KMS-11 (cell line): ENCODE measurements around the gene MYH9.

Experiments used
- H2AFZ ChIP-seq: fragments of 200-600 bp; sonication (generic); 2 replicates; pipeline ENCODE4 v1.6.1; 2016; ENCODE audit warnings: antibody characterized with exemption, mixed run types, low read depth
- H3K27ac ChIP-seq: fragments of 200-600 bp; sonication (generic); 2 replicates; pipeline ENCODE4 v1.6.1; 2016; ENCODE audit warnings: mild to moderate bottlenecking, mixed run types
- H3K27me3 ChIP-seq: fragments of 200-600 bp; sonication (generic); 2 replicates; pipeline ENCODE4 v1.6.1; 2017; ENCODE audit warnings: mild to moderate bottlenecking, low read depth, mixed run types, moderate library complexity; ENCODE audit not compliant: insufficient read depth
- H3K36me3 ChIP-seq: fragments of 200-600 bp; sonication (generic); 2 replicates; pipeline ENCODE4 v1.6.1; 2017; ENCODE audit warnings: mild to moderate bottlenecking, mixed run types; ENCODE audit not compliant: insufficient read depth
- H3K4me1 ChIP-seq: fragments of 200-600 bp; sonication (generic); 2 replicates; pipeline ENCODE4 v1.6.1; 2016; ENCODE audit warnings: mild to moderate bottlenecking, low read depth, mixed run types; ENCODE audit not compliant: poor library complexity, severe bottlenecking
- H3K4me2 ChIP-seq: fragments of 200-600 bp; sonication (generic); 2 replicates; pipeline ENCODE4 v1.7.0; 2016; ENCODE audit warnings: mild to moderate bottlenecking, mixed run types
- H3K4me3 ChIP-seq: fragments of 200-600 bp; sonication (generic); IDR thresholded peaks from 2 replicates; pipeline ENCODE4 v1.6.1; 2017; ENCODE audit warnings: low read depth, low read length, mixed read lengths; ENCODE audit not compliant: insufficient read depth
- H3K79me2 ChIP-seq: fragments of 200-600 bp; sonication (generic); 2 replicates; pipeline ENCODE4 v1.6.1; 2016; ENCODE audit warnings: low read depth, mixed run types; ENCODE audit not compliant: insufficient read depth
- H3K9ac ChIP-seq: fragments of 200-600 bp; sonication (generic); 2 replicates; pipeline ENCODE4 v1.6.1; 2016; ENCODE audit warnings: mild to moderate bottlenecking, mixed run types
- H4K20me1 ChIP-seq: fragments of 200-600 bp; sonication (generic); 2 replicates; pipeline ENCODE4 v1.6.1; 2016; ENCODE audit warnings: mild to moderate bottlenecking, mixed run types; ENCODE audit not compliant: insufficient read depth
- TF ChIP-seq, protein P1 (sequence below): fragments of 200-600 bp; sonication (generic); conservative IDR thresholded peaks from 2 replicates; pipeline ENCODE4 v1.6.1; 2017; ENCODE audit warnings: low read depth, mild to moderate bottlenecking, antibody characterized with exemption, low read length, moderate library complexity, mixed read lengths

MYH9 gene

DNA sequence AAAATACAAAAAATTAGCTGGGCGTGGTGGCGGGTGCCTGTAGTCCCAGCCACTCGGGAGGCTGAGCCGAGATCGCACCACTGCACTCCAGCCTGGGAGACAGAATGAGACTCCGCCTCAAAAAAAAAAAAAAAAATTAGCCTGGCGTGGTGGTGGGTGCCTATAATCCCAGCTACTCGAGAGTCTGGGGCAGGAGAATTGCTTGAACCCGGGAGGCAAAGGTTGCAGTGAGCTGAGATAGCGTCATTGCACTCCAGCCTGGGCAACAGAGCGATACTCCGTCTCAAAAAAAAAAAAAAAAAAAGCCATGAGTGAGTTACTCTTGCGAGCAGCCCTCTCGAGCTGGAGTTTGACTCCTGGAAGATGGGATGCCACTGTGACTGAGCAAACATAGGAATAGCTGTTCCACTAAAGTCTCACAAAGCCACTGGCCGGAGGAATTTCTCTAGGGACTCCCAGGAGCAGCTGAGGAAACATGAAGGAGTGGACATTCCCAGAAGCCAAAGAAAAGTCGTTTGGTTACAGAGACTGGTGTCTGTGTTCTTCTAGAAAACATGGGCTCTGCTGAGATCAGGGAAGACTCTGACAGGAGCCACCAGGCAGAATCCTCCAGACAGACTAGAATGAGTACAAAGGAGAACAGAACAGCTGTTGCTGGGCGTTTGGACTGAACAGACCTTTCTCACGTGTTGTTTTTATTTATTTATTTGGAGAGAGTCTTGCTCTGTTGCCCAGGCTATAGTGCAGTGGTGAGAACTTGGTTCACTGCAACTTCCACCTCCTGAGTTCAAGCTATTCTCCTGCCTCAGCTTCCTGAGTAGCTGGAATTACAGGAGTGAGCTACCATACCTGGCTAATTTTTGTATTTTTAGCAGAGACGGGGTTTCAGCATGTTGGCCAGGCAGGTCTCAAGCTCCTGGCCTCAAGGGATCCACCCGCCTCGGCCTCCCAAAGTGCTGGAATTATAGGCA lies 32.4 kb upstream of the MYH9 start:
- no peaks in the 10 kb centered on the region for H3K36me3 ChIP-seq
- no peak overlapping the region for H3K4me3 ChIP-seq
- TF ChIP-seq, protein P1, sequence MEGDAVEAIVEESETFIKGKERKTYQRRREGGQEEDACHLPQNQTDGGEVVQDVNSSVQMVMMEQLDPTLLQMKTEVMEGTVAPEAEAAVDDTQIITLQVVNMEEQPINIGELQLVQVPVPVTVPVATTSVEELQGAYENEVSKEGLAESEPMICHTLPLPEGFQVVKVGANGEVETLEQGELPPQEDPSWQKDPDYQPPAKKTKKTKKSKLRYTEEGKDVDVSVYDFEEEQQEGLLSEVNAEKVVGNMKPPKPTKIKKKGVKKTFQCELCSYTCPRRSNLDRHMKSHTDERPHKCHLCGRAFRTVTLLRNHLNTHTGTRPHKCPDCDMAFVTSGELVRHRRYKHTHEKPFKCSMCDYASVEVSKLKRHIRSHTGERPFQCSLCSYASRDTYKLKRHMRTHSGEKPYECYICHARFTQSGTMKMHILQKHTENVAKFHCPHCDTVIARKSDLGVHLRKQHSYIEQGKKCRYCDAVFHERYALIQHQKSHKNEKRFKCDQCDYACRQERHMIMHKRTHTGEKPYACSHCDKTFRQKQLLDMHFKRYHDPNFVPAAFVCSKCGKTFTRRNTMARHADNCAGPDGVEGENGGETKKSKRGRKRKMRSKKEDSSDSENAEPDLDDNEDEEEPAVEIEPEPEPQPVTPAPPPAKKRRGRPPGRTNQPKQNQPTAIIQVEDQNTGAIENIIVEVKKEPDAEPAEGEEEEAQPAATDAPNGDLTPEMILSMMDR = no peak
- H3K4me1 ChIP-seq = peaks cover 55% of the 10 kb centered on the region
- no peaks in the 10 kb centered on the region for H3K27me3 ChIP-seq
- H3K27ac ChIP-seq = peak overlapping the region; percentile 78
- peak overlapping the region; percentile 98 for H3K4me2 ChIP-seq
- H4K20me1 ChIP-seq = no peaks in the 10 kb centered on the region
- peak overlapping the region; percentile 56; the same call in 1 of the 2 replicates for H3K9ac ChIP-seq
- no peaks in the 10 kb centered on the region for H3K79me2 ChIP-seq
- peak overlapping the region; percentile 69 for H2AFZ ChIP-seq

DNA sequence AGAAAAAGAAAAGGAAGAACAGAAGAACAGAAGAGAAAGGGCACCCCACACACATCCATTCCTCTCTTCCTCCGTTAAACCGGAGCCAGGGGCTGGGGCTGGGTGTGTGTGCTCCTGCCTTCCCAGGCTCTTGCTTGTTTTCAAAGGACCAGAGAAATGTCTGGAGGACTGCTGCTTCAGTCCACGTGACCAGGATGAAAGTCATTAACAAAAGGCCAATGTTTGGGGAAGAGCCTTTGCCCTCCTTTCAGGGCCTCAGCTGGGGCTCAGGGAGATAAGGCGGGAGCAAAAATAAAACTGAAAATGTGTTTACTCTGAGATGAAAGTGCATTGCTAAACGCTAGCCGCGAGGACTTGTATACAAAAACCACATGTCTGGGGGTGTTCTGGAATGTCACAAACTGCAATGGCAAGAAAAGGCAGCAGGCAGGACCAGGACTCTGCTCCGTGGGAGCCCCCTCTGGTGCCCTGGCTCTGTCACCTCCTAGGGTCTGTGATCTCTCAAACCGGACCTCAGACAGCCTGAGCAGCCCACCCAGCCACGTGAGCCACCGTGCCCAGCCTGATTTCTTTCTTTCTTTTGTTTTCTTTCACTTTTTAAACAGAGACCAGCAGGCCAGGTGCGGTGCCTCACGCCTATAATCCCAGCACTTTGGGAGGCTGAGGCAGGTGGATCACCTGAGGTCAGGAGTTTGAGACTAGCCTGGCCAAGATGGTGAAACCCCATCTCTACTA lies 31.6 kb upstream of the MYH9 start:
- Histone ChIP-seq H3K9ac (peak overlapping the region; percentile 56; the same call in 1 of the 2 replicates), H3K4me3 (no peak overlapping the region), H3K27ac (peak overlapping the region; percentile 78), H3K27me3 (no peaks in the 10 kb centered on the region), H3K4me1 (peaks cover 48% of the 10 kb centered on the region), H3K36me3 (no peaks in the 10 kb centered on the region), H4K20me1 (no peaks in the 10 kb centered on the region), H3K79me2 (no peaks in the 10 kb centered on the region), H2AFZ (peak overlapping the region; percentile 69), H3K4me2 (peak overlapping the region; percentile 98)
- TF ChIP-seq, protein P1 = no peak

DNA sequence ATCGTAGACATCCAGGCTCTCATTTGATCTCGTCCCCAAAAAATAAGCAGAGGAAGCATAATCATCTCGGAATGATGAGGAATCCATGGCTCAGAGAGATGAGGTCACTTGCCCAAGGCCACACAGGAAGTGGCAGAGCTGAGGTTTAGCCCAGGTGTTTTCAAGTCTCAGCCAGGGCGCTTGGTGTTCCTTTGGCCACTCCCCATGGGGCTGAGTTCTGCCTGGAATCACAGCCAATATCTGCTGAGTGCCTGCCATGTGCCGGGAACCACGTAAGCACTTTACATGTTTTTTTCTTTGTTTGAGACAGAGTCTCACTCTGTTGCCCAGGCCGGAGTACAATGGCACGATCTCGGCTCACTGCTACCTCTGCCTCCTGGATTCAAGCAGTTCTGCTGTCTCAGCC lies 29.5 kb upstream of the MYH9 start:
- Histone ChIP-seq H3K9ac (peak overlapping the region; percentile 76), H3K4me3 (no peak overlapping the region), H3K27ac (peak overlapping the region; percentile 86), H3K4me1 (peaks cover 52% of the 10 kb centered on the region), H3K27me3 (no peaks in the 10 kb centered on the region), H3K4me2 (peak overlapping the region; percentile 92), H3K79me2 (no peaks in the 10 kb centered on the region), H4K20me1 (no peaks in the 10 kb centered on the region), H2AFZ (peak overlapping the region; percentile 72), H3K36me3 (no peaks in the 10 kb centered on the region)
- TF ChIP-seq, protein P1 = no peak

DNA sequence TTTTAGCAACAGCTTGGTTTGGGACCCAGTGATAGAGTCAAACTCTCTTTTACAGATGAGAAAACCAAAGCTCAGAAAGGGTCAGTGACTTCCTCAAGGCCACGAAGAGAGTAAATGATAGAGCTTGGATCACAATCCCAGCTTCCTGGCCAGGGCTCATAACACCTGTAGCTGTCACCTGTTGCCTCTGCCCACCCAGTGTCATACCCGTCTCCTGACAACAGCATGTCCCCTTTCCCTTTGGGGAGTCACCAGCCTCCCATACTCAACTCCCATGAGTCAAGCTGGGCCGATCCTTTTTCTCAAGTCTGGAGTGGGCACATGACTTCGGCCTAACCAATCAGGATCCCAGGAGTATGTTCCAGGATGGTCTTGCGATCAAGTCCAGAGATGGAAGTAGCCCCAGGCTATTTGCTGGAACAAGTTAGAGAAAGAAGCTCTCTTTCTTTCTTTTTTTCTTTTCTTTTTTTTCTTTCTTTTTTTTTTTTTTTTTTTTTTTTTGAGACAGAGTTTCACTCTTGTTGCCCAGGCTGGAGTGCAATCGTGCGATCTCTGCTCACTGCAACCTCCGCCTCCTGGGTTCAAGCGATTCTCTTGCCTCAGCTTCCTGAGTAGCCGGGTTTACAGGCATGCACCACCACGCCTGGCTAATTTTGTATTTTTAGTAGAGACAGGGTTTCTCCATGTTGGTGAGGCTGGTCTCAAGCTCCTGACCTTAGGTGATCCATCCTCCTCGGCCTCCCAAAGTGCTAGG lies 27.8 kb upstream of the MYH9 start:
- Histone ChIP-seq H3K4me1 (peaks cover 62% of the 10 kb centered on the region), H3K27me3 (no peaks in the 10 kb centered on the region), H3K9ac (no peak overlapping the region), H3K4me3 (no peak overlapping the region), H2AFZ (no peak overlapping the region), H3K27ac (no peak overlapping the region), H4K20me1 (no peaks in the 10 kb centered on the region), H3K79me2 (no peaks in the 10 kb centered on the region), H3K4me2 (no peak overlapping the region), H3K36me3 (no peaks in the 10 kb centered on the region)
- TF ChIP-seq, protein P1 = no peak
